ENCODE measurements around the gene SULF2. TPM values are rescaled to one million over a fixed set of nuclear protein-coding genes. Genes with fewer than 3 reads are reported as not detected.
"Not testable (repeated sequence)": the region's sequence is repeated elsewhere in the genome, so short reads cannot be mapped to it uniquely, and the experiment has no call there.

Gene SULF2
- total and polyA plus RNA-seq, 5 experiments from 2014 or later: 0.65 to 1.4 TPM; not detected in 3

DNA sequence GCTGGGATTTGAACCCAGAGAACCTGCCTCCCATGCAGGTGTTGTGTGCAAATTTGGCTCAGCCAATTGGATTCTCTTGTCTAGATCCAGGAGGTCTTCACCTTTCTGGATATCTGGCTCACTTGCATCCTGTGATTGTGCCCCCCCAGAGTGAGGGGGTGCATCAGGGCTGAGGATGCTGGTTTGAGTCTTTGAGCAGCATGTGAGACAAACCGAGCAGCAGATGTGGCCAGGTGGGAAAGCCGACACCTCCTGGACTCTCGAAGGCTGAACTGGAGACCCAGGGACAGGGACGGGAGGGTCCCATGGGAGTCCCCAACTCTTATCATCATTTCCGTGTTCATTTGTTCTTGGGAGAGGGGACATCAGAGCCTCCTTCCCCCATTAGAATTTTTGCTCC lies 30.6 kb upstream of the SULF2 start:
- POLR2A ChIA-PET: no interaction called here
- H3K27ac Mint-ChIP-seq: no peak overlapping the region
- H3K9me3 Mint-ChIP-seq: peaks cover 0 to 21% (median 5%) of the 10 kb centered on the region in 9 donors
- no peaks in the 10 kb centered on the region for H3K4me1 Mint-ChIP-seq
- DNase-seq: no peak
- peaks cover 13 to 55% (median 38%) of the 10 kb centered on the region in 5 donors for H3K27me3 Mint-ChIP-seq
- no peak overlapping the region for H3K4me3 Mint-ChIP-seq
- ATAC-seq: no peak
- H3K36me3 Mint-ChIP-seq: peaks cover 0 to 4% (median 0%) of the 10 kb centered on the region in 3 donors

DNA sequence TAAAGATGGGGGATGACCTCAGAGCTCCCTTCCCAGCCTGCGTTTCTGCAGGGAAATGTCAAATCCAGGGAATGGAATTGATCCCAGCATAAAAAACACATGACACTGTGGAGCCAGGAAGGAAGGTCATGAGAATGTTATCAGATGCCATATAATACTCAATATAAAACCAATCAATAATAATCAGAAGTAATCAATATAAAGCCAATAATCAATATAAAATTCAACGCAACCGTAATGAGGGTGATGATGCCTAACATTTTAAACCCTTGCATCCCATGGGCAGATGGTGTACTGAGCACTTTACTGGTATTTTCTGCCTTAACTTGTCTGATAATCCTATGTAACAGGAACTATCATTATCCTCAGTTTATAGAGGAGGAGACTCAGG lies 30.1 kb upstream of the SULF2 start:
- POLR2A ChIA-PET: no interaction called here
- Mint-ChIP-seq H3K36me3 (peaks cover 0 to 4% (median 0%) of the 10 kb centered on the region in 3 donors), H3K27me3 (peaks cover 10 to 58% (median 36%) of the 10 kb centered on the region in 5 donors), H3K27ac (no peak overlapping the region), H3K4me1 (no peaks in the 10 kb centered on the region), H3K9me3 (peaks cover 0 to 21% (median 5%) of the 10 kb centered on the region in 9 donors), H3K4me3 (no peak overlapping the region)
- DNase-seq: no peak
- ATAC-seq: no peak

DNA sequence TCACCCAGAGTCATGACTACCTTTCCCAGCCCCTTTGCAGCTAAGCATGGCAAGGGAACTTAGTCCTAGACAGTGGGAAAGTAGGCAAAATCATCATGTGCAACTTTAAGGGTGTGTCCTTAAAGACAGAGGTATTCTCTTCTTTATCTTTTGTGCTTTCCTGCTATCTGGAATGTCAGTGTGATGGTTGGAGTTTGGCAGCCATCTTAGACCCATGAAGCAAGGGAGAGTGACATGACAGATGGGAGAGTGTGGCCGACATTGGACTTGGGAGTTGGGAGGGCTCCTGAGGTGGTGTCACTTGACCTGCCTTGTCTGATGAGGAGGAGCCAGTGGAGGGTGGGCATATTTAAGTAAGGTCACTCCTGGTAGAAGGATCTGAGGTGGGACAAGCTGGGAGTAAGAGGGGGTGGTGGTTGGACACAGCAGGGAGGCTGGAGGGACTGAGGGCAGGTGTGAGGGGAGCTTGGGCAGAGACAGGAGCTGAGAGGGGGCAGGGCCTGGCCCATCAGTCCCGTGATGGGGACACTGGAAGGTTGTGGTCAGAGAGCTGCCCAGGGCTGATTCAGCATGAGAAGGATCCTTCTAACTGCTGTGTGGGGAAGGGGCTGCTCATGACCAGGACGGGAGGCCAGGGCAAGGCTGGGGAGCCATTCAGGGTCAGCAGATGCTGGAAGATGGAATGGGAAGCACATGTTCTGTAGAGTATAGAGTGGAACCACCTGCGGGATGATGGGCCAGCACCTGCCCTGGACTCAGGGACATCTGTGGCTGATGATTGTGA lies 29.5 kb upstream of the SULF2 start:
- Mint-ChIP-seq H3K27me3 (peaks cover 12 to 64% (median 36%) of the 10 kb centered on the region in 5 donors), H3K27ac (no peak overlapping the region), H3K9me3 (peaks cover 0 to 21% (median 5%) of the 10 kb centered on the region in 9 donors), H3K36me3 (peaks cover 0 to 4% (median 0%) of the 10 kb centered on the region in 3 donors), H3K4me1 (no peaks in the 10 kb centered on the region), H3K4me3 (no peak overlapping the region)
- DNase-seq: no peak
- no peak for ATAC-seq
- POLR2A ChIA-PET: no interaction called here

DNA sequence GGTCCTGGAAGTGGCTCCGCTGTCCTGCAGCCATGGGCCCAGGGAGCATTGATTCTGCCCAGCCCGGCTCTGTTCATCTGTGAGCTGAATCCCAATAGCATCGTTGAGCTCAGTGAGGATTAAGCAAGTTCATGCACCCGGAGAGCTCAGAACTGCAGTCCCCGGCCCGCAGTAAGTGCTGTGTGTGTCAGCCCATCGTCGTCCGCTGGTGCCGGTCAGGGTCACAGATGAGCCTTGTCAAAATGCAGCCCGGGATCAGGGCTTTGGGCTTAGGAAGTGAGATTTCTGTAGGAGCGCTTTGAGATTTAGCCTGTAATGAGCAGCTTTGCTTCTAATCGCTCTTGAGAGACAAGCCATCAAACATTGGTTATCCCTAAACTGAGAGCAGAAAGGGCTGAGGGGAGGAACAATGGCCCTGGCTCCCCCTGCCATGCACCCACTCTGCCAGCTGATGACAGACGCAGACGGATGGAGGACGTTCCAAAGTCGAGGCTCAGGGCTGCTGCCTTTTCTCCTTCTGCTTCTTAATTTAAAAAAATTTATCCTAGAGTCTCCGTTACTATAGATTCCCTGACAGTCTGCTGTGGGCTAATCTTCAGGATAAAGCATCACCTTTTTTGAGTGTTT lies 25.6 kb upstream of the SULF2 start:
- Mint-ChIP-seq H3K9me3 (peaks cover 0 to 21% (median 5%) of the 10 kb centered on the region in 9 donors), H3K27me3 (peaks cover 12 to 52% (median 38%) of the 10 kb centered on the region in 5 donors), H3K27ac (peak overlapping the region in 1 of 10 donors; percentile 53), H3K4me1 (no peaks in the 10 kb centered on the region), H3K4me3 (no peak overlapping the region), H3K36me3 (peaks cover 0 to 4% (median 0%) of the 10 kb centered on the region in 3 donors)
- POLR2A ChIA-PET: no interaction called here
- ATAC-seq: no peak
- no peak for DNase-seq

DNA sequence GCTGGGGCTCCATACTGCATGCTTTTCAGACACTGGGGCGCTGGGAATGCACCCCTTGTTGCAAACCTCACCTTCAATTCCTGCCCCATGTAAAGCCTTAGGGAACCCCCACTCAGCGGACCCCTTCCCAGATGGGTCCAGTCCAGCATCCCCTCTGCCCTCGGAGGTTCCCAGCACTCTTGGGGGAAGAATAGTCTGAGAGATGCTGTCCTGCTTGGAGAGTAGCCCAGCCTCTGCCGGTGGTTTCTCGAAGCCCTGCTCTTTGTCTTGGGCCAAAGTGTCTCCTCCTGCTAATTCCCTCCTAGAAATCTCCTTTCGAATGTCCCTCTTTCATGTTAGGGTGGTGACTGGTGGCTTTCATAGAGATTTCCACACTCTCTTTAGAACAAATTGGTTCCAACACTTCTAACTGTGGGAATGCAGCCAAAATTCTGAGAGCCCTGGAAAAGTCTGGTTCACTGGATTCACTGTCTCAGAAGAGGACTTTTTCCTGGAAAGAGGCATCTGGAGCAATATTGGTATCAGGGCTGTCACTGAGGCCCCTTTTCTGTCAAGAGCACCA lies 24.9 kb upstream of the SULF2 start:
- no peak for DNase-seq
- no peak overlapping the region for H3K4me3 Mint-ChIP-seq
- H3K36me3 Mint-ChIP-seq: peaks cover 0 to 4% (median 0%) of the 10 kb centered on the region in 3 donors
- ATAC-seq: no peak
- H3K4me1 Mint-ChIP-seq: peaks cover 0 to 2% (median 0%) of the 10 kb centered on the region in 4 donors
- H3K27ac Mint-ChIP-seq: peak overlapping the region in 1 of 10 donors; percentile 53
- POLR2A ChIA-PET: no interaction called here
- H3K9me3 Mint-ChIP-seq: peaks cover 0 to 21% (median 5%) of the 10 kb centered on the region in 9 donors
- H3K27me3 Mint-ChIP-seq: peaks cover 14 to 53% (median 43%) of the 10 kb centered on the region in 5 donors

DNA sequence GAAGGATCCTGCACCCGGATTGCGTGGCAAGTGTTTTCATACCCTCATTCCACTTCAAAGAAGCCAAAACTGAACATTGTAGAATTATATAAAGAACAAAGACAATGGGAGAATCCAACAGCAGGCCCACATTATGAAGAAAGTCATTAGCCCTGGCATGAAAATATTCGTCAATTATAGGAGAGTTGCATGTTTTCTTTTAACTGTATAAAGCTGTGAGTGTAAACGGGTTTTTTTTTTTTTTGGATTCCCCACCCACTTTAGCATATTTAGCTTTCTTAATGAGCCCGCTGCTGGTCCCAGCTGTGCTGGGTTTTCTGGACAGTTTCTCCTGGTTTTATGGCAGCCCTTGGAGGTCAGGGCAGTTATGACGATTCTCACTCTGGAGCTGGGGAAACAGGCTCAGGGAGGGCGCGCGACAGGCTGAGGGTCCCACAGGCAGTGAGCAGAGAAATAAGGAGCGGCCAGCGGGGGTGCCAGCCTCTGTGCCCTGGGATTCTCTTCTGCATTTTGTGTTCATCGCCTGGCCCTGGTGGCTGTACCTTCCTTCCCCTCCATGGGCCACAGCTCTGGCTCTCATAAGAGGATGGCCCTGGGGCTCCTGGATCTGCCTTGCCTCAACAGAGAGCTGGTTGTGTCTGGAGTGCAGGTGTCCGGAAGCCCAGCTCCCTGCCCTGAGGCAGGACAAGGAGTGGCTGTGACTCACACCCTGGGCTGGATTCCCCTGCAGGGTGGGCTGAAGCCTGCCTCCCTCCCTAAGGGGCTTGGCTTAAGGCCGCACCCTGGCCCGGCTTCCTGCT lies 24.1 kb upstream of the SULF2 start:
- Mint-ChIP-seq H3K4me3 (no peak overlapping the region), H3K27me3 (peaks cover 12 to 47% (median 38%) of the 10 kb centered on the region in 5 donors), H3K9me3 (peaks cover 0 to 21% (median 5%) of the 10 kb centered on the region in 9 donors), H3K27ac (no peak overlapping the region), H3K4me1 (peaks cover 0 to 2% (median 0%) of the 10 kb centered on the region in 4 donors), H3K36me3 (peaks cover 0 to 4% (median 0%) of the 10 kb centered on the region in 3 donors)
- POLR2A ChIA-PET: no interaction called here
- ATAC-seq: no peak
- DNase-seq: no peak

DNA sequence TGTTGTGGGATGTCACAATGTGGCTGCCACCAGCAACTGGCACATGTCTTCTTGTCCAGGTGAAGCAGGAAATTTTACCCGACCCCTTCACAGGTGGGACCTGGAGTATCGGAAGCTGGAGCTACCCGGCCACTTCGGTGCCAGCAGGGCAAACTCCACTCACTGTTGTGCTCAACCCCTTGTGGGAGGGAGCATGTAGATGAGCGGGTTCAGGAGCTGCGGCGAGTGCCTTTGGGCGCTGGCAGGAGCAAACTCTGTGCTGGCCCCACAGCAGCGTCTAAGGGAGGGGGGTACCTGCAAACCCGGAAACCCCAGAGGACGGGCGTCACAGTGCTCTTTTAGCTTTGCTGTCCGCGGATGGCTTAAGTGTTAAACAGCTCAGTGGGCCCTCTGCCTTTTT lies 20.7 kb upstream of the SULF2 start:
- H3K9me3 Mint-ChIP-seq: no peaks in the 10 kb centered on the region
- no peak for ATAC-seq
- H3K4me3 Mint-ChIP-seq: no peak overlapping the region
- POLR2A ChIA-PET: no interaction called here
- peaks cover 0 to 2% (median 0%) of the 10 kb centered on the region in 4 donors for H3K4me1 Mint-ChIP-seq
- DNase-seq: no peak
- peak overlapping the region in 2 of 10 donors; percentile 45 to 87 for H3K27ac Mint-ChIP-seq
- no peaks in the 10 kb centered on the region for H3K36me3 Mint-ChIP-seq
- peaks cover 7 to 37% (median 23%) of the 10 kb centered on the region in 5 donors for H3K27me3 Mint-ChIP-seq

DNA sequence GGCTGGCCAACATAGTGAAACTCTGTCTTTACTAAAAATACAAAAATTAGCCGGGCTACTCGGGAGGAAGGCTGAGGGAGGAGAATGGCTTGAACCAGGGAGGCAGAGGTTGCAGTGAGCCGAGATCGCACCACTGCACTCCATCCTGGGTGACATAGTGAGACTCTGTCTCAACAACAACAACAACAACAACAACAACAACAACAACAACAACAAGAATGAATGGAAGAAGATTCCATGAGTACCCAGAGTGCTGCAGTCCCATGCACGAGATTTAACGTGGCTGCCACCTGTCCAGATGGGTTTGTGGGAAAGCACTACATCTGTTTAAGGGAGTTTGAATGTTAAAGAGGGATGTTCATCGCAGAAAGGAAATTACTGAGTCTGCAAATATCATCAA lies 19.7 kb upstream of the SULF2 start:
- peaks cover 5 to 29% (median 23%) of the 10 kb centered on the region in 5 donors for H3K27me3 Mint-ChIP-seq
- H3K4me1 Mint-ChIP-seq, H3K36me3 Mint-ChIP-seq, POLR2A ChIA-PET, H3K27ac Mint-ChIP-seq, ATAC-seq, DNase-seq, H3K9me3 Mint-ChIP-seq, H3K4me3 Mint-ChIP-seq: not testable (repeated sequence)

DNA sequence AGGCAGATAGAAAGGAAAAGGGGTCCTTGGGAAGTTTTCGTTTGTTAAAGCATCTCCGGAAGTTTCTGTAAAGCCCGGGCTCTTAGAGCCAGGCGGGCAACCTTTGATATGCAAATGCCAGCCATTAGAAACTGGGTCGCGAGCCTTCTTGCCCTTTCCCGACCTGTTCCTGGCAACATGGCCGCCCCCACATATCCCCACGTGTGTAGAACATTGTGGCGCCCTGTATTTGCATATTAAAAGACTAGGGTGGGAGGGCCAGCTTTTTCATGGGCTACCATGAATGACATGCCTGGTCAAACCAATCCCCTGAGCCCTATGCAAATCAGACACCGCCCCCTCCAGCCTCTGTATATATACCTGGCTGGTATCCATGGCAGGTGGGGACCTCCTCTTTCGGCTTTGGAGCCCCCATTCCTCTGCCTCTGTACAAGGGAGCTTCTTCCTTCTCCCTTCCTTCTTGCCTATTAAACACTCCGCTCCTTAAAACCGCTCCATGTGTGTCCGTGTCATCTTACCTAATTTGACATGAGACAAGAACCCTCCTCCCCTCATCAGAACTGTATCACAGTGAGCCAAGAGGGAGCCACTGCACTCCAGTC lies 19.0 kb upstream of the SULF2 start:
- not testable (repeated sequence) for H3K36me3 Mint-ChIP-seq, H3K4me3 Mint-ChIP-seq, H3K27ac Mint-ChIP-seq, DNase-seq, ATAC-seq, H3K4me1 Mint-ChIP-seq, H3K9me3 Mint-ChIP-seq
- H3K27me3 Mint-ChIP-seq: peaks cover 5 to 23% (median 22%) of the 10 kb centered on the region in 5 donors
- POLR2A ChIA-PET: interaction anchor here (0.7 kb wide), 1 partner anchor 311 kb away, joined by 6 read pairs; no protein-coding TSS in a partner anchor

DNA sequence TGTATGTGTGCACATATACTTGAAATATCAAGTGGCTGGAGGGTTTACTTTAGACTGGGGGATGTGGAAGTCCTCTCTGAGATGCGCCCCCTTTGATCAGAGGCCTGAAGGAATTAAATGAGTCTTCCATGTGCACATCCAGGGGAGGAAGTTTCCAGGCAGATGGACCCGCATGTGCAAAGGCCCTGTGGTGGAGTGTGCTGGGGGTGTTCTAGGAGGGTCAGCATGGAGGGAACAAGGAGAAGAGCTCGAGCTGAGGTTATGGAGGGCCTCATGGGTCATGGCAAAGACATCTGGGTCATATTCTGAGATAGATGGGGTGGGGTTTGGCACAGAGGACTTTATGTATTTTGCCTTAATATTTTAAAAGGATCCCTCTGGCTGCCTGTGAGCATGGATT lies 17.7 kb upstream of the SULF2 start:
- peaks cover 0 to 4% (median 0%) of the 10 kb centered on the region in 4 donors for H3K4me1 Mint-ChIP-seq
- no peak overlapping the region for H3K27ac Mint-ChIP-seq
- ATAC-seq (no peak), DNase-seq (no peak)
- H3K4me3 Mint-ChIP-seq: no peak overlapping the region
- peaks cover 5 to 21% (median 18%) of the 10 kb centered on the region in 5 donors for H3K27me3 Mint-ChIP-seq
- POLR2A ChIA-PET: no interaction called here
- no peaks in the 10 kb centered on the region for H3K9me3 Mint-ChIP-seq
- no peaks in the 10 kb centered on the region for H3K36me3 Mint-ChIP-seq

DNA sequence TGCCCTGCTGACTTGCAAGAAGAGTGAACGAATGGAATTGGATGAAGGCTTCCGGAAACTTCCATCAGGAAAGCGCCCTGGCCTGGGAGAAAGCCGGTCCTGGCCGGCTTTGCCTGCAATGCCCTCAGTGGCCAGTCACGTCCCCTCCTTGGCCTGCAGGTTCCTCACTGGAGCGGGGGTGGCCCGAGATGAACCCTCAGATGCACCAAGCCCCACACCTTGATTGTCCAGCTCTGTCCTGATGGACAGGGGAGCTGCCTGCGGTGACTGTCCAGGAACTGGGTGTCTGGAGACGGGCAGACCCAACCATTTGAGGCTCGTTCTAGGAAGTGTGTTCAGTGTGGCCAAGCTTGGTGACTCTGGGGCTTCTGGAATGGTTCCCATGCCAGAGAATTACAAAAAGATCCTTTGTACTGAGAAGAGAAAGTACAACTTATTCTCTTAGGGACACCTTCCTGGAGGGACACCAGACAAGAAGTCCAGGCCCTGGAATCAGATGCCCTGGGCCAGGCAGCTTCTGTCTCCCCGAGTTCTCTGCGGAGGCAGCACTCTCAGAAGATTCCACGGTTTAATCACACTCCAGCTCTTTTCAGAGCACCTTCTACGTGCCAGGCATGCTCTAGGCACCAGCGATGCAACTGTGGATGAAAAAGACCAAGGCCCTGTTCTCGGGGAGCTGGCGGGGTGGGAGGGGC lies 17.1 kb upstream of the SULF2 start:
- POLR2A ChIA-PET: no interaction called here
- H3K4me1 Mint-ChIP-seq: peaks cover 0 to 4% (median 0%) of the 10 kb centered on the region in 4 donors

DNA sequence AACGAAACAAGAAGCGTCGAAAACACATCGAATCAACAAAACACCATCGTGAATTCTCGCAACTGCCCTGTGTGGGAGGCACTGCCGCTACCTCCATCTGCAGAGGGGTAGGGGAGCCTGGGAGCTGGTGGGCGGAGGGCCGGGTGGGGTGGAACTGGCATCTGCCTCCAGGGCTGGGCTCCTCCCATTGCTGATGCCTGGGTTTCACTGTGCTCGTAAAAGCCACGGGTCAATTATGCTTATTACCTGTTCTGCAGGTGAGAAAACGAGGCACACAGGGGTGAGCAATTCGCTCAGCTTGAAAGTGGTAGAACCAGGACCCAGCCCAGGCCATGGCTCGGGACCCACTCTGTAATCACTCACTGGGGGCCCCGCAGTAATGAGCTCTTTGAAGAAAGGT lies 16.5 kb upstream of the SULF2 start:
- no peak for DNase-seq
- Mint-ChIP-seq H3K9me3 (no peaks in the 10 kb centered on the region), H3K4me3 (no peak overlapping the region), H3K27me3 (peaks cover 4 to 18% (median 15%) of the 10 kb centered on the region in 5 donors), H3K27ac (no peak overlapping the region), H3K4me1 (peaks cover 0 to 4% (median 0%) of the 10 kb centered on the region in 4 donors), H3K36me3 (no peaks in the 10 kb centered on the region)
- POLR2A ChIA-PET: no interaction called here
- no peak for ATAC-seq

More for the DNA sequence above, 17.1 kb upstream of the SULF2 start:
- ATAC-seq (no peak), DNase-seq (no peak)
- H3K9me3 Mint-ChIP-seq: no peaks in the 10 kb centered on the region
- H3K27me3 Mint-ChIP-seq: peaks cover 5 to 21% (median 18%) of the 10 kb centered on the region in 5 donors
- H3K36me3 Mint-ChIP-seq: no peaks in the 10 kb centered on the region
- no peak overlapping the region for H3K4me3 Mint-ChIP-seq
- H3K27ac Mint-ChIP-seq: no peak overlapping the region

Data from naive thymus-derived CD8-positive, alpha-beta T cell (primary cell).